Measurements from ENCODE around the gene PVR.
A peak's percentile ranks its signal among the peaks of the same experiment; 100 is the strongest.

Gene PVR

GRCh38 chr19:44687888-44688287 is 44.2 kb downstream of the PVR start:
- H3K27me3 ChIP-seq (ENCODE audit: insufficient read depth, low read length, poor library complexity, severe bottlenecking), result no peaks in the 10 kb centered on the region
- TF ChIP-seq CTCF (conservative IDR thresholded peaks at IDR 0.05; ENCODE audit: low read length) (no peak), EZH2phosphoT487 (IDR thresholded peaks at IDR 0.05; ENCODE audit: borderline replicate concordance) (no peak)
- no peaks in the 10 kb centered on the region for H3K9me2 ChIP-seq (replicated peaks; ENCODE audit: low read depth, low read length)
- H3K36me3 ChIP-seq (ENCODE audit: insufficient read depth, low read length), result no peaks in the 10 kb centered on the region
- no peaks in the 10 kb centered on the region for H3K9me3 ChIP-seq (ENCODE audit: insufficient read depth, low read depth, low read length)
- H3K79me2 ChIP-seq (ENCODE audit: insufficient read depth, low read length), result no peaks in the 10 kb centered on the region
- H2AFZ ChIP-seq (ENCODE audit: low read length), result no peak overlapping the region
- H3K4me1 ChIP-seq (ENCODE audit: insufficient read depth, low read length, poor library complexity, severe bottlenecking), result peaks cover 8% of the 10 kb centered on the region
- H3K9ac ChIP-seq (ENCODE audit: low read depth, low read length, poor library complexity, severe bottlenecking), result no peak overlapping the region
- no peaks in the 10 kb centered on the region for H4K20me1 ChIP-seq (ENCODE audit: insufficient read depth, low read length, poor library complexity, severe bottlenecking)
- H3F3A ChIP-seq (ENCODE audit: low read depth), result no peaks in the 10 kb centered on the region
- no peak overlapping the region for H3K4me3 ChIP-seq (ENCODE audit: low read length, poor library complexity, severe bottlenecking)
- no peak overlapping the region for H3K4me2 ChIP-seq (ENCODE audit: low read depth, low read length, poor library complexity, severe bottlenecking)

GRCh38 chr19:44689290-44690130 is 45.8 kb downstream of the PVR start:
- Histone ChIP-seq H3K79me2 (ENCODE audit: insufficient read depth, low read length) (no peaks in the 10 kb centered on the region), H3K36me3 (ENCODE audit: insufficient read depth, low read length) (no peaks in the 10 kb centered on the region), H3K4me3 (ENCODE audit: low read length, poor library complexity, severe bottlenecking) (no peak overlapping the region), H4K20me1 (ENCODE audit: insufficient read depth, low read length, poor library complexity, severe bottlenecking) (no peaks in the 10 kb centered on the region), H3K9me2 (replicated peaks; ENCODE audit: low read depth, low read length) (no peaks in the 10 kb centered on the region), H3K4me1 (ENCODE audit: insufficient read depth, low read length, poor library complexity, severe bottlenecking) (peaks cover 8% of the 10 kb centered on the region), H3F3A (ENCODE audit: low read depth) (no peaks in the 10 kb centered on the region), H3K27me3 (ENCODE audit: insufficient read depth, low read length, poor library complexity, severe bottlenecking) (no peaks in the 10 kb centered on the region), H3K9me3 (ENCODE audit: insufficient read depth, low read depth, low read length) (no peaks in the 10 kb centered on the region), H2AFZ (ENCODE audit: low read length) (0 out of 2 replicates have a peak overlapping the region, but pooled peaks have one; percentile 58), H3K4me2 (ENCODE audit: low read depth, low read length, poor library complexity, severe bottlenecking) (peak overlapping the region; percentile 7), H3K9ac (ENCODE audit: low read depth, low read length, poor library complexity, severe bottlenecking) (no peak overlapping the region)
- no peak for TF ChIP-seq EZH2phosphoT487 (IDR thresholded peaks at IDR 0.05; ENCODE audit: borderline replicate concordance)
- TF ChIP-seq CTCF (conservative IDR thresholded peaks at IDR 0.05; ENCODE audit: low read length), result peak; percentile 91

GRCh38 chr19:44690131-44690440 is 46.4 kb downstream of the PVR start:
- Histone ChIP-seq H3K9me3 (ENCODE audit: insufficient read depth, low read depth, low read length) (no peaks in the 10 kb centered on the region), H3K9me2 (replicated peaks; ENCODE audit: low read depth, low read length) (no peaks in the 10 kb centered on the region)
- TF ChIP-seq EZH2phosphoT487 (IDR thresholded peaks at IDR 0.05; ENCODE audit: borderline replicate concordance) (no peak), CTCF (conservative IDR thresholded peaks at IDR 0.05; ENCODE audit: low read length) (no peak)

More at GRCh38 chr19:44690131-44690440, 46.4 kb downstream of the PVR start:
- Histone ChIP-seq H4K20me1 (ENCODE audit: insufficient read depth, low read length, poor library complexity, severe bottlenecking) (no peaks in the 10 kb centered on the region), H3K27me3 (ENCODE audit: insufficient read depth, low read length, poor library complexity, severe bottlenecking) (no peaks in the 10 kb centered on the region), H3K79me2 (ENCODE audit: insufficient read depth, low read length) (no peaks in the 10 kb centered on the region), H3K36me3 (ENCODE audit: insufficient read depth, low read length) (no peaks in the 10 kb centered on the region), H2AFZ (ENCODE audit: low read length) (no peak overlapping the region), H3F3A (ENCODE audit: low read depth) (no peaks in the 10 kb centered on the region), H3K4me2 (ENCODE audit: low read depth, low read length, poor library complexity, severe bottlenecking) (no peak overlapping the region), H3K9ac (ENCODE audit: low read depth, low read length, poor library complexity, severe bottlenecking) (no peak overlapping the region), H3K4me1 (ENCODE audit: insufficient read depth, low read length, poor library complexity, severe bottlenecking) (peaks cover 8% of the 10 kb centered on the region), H3K4me3 (ENCODE audit: low read length, poor library complexity, severe bottlenecking) (no peak overlapping the region)

All from Loucy (cell line).